ENCODE measurements around the gene PLCXD3. TPM values are rescaled to one million over a fixed set of nuclear protein-coding genes. Genes with fewer than 3 reads are reported as not detected.

PLCXD3 gene
- total and polyA plus RNA-seq, 10 of the 15 experiments (the other 5 are each of a cell fraction or from before 2014, with no cell fraction given): not detected

GRCh38 chr5:41508186-41508585 is 2.2 kb downstream of the PLCXD3 start:
- Histone ChIP-seq H3K79me2 (ENCODE audit: control insufficient read depth, insufficient read depth, low read length) (no peaks in the 10 kb centered on the region), H3K4me3 (no peak overlapping the region), H3K9me3 (replicated peaks; ENCODE audit: control insufficient read depth, insufficient read depth, low read length) (no peaks in the 10 kb centered on the region), H2AFZ (ENCODE audit: control insufficient read depth, low read depth, low read length) (no peak overlapping the region), H3K4me2 (ENCODE audit: control insufficient read depth, insufficient read depth) (no peak overlapping the region), H3K27ac (ENCODE audit: control insufficient read depth, insufficient read depth) (no peak overlapping the region), H3K27me3 (replicated peaks in 1 of 2; ENCODE audit: control insufficient read depth in 2 of 2, insufficient read depth in 2 of 2, low read length in 1 of 2) (peaks cover 3 to 9% of the 10 kb centered on the region in 2 experiments; a peak in 3 of 4 replicates), H4K20me1 (ENCODE audit: control insufficient read depth, insufficient read depth) (no peaks in the 10 kb centered on the region), H3K4me1 (ENCODE audit: control insufficient read depth, insufficient read depth, low read length) (no peaks in the 10 kb centered on the region), H3K36me3 (ENCODE audit: control insufficient read depth in 2 of 2, insufficient read depth in 2 of 2, low read length in 1 of 2) (no peaks in the 10 kb centered on the region), H3K9ac (ENCODE audit: control insufficient read depth, insufficient read depth, low read length) (no peak overlapping the region)
- FAIRE-seq (no peak), DNase-seq (ENCODE audit: low read depth, low spot score) (no peak), ATAC-seq (no peak)
- intact Hi-C loops (cut with micrococcal nuclease; ENCODE audit: unreplicated experiment): no loop called here
- in situ Hi-C loops (cut with MboI): no loop called here
- ChIA-PET SMC1A (ENCODE audit: uncharacterized antibody, unreplicated experiment) (interaction anchor here (1.2 kb wide), 1 partner anchor 11 kb away, joined by 3 read pairs; no protein-coding TSS in a partner anchor), CTCF (interaction anchor here (2.3 kb wide), 1 partner anchor 10 kb away, joined by 8 read pairs; no protein-coding TSS in a partner anchor), POLR2A (no interaction called here), RAD21 (ENCODE audit: unreplicated experiment) (no interaction called here)
- BruUV-seq (replicated peaks): no TSS peak
- TF ChIP-seq RBBP5 (conservative IDR thresholded peaks at IDR 0.05): no peak
- TF ChIP-seq ZZZ3 (IDR thresholded peaks at IDR 0.05; ENCODE audit: control insufficient read depth, insufficient read length, low read depth): no peak
- no peak for TF ChIP-seq SIX5 (IDR thresholded peaks at IDR 0.05; ENCODE audit: low read depth, low read length, severe bottlenecking)
- TF ChIP-seq BCLAF1 (IDR thresholded peaks at IDR 0.05): no peak
- no peak for TF ChIP-seq WRNIP1 (IDR thresholded peaks at IDR 0.05; ENCODE audit: borderline replicate concordance, low read depth, low read length)
- no peak for TF ChIP-seq CEBPB (IDR thresholded peaks at IDR 0.05; ENCODE audit: borderline replicate concordance in 1 of 2, low read depth in 2 of 2, low read length in 2 of 2)
- no peak for TF ChIP-seq NKRF (conservative IDR thresholded peaks at IDR 0.05)
- no peak for TF ChIP-seq BCL3 (IDR thresholded peaks at IDR 0.05; ENCODE audit: borderline replicate concordance, insufficient read depth, low read depth, low read length, poor library complexity, severe bottlenecking)
- no peak for TF ChIP-seq MEF2B (IDR thresholded peaks at IDR 0.05; ENCODE audit: partially characterized antibody, poor library complexity, severe bottlenecking)
- TF ChIP-seq, protein P1, sequence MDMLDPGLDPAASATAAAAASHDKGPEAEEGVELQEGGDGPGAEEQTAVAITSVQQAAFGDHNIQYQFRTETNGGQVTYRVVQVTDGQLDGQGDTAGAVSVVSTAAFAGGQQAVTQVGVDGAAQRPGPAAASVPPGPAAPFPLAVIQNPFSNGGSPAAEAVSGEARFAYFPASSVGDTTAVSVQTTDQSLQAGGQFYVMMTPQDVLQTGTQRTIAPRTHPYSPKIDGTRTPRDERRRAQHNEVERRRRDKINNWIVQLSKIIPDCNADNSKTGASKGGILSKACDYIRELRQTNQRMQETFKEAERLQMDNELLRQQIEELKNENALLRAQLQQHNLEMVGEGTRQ (IDR thresholded peaks at IDR 0.05; ENCODE audit: borderline replicate concordance, low read depth, low read length): no peak
- no peak for TF ChIP-seq ZNF24 (IDR thresholded peaks at IDR 0.05)
- no peak for TF ChIP-seq TARDBP (IDR thresholded peaks at IDR 0.05; ENCODE audit: borderline replicate concordance)
- no peak for TF ChIP-seq IRF3 (IDR thresholded peaks at IDR 0.05)
- no peak for TF ChIP-seq CHD2 (IDR thresholded peaks at IDR 0.05; ENCODE audit: borderline replicate concordance, low read depth, low read length)
- no peak for TF ChIP-seq SMAD5 (IDR thresholded peaks at IDR 0.05; ENCODE audit: low read depth)
- TF ChIP-seq FOXM1 (IDR thresholded peaks at IDR 0.05; ENCODE audit: low read depth, low read length): no peak
- TF ChIP-seq CREB1 (IDR thresholded peaks at IDR 0.05; ENCODE audit: low read depth): no peak
- no peak for TF ChIP-seq ZNF274 (IDR thresholded peaks at IDR 0.05; ENCODE audit: insufficient read depth, insufficient read length)
